IPS-18a (cell line): ENCODE measurements around the gene ZBTB20.

Experiments used
- H3K27ac ChIP-seq: one replicate; pipeline ENCODE4 v1.5.1; 2013; ENCODE audit warnings: low read length
- H3K27me3 ChIP-seq: one replicate; pipeline ENCODE4 v1.6.1; 2013; ENCODE audit warnings: mild to moderate bottlenecking, low read length; ENCODE audit not compliant: control insufficient read depth, insufficient read depth
- H3K36me3 ChIP-seq: one replicate; pipeline ENCODE4 v1.6.1; 2013; ENCODE audit warnings: low read depth, low read length; ENCODE audit not compliant: control insufficient read depth
- H3K4me1 ChIP-seq: one replicate; pipeline ENCODE4 v1.6.1; 2013; ENCODE audit warnings: low read depth, low read length; ENCODE audit not compliant: control insufficient read depth
- H3K4me3 ChIP-seq: one replicate; pipeline ENCODE4 v1.5.1; 2013; ENCODE audit warnings: low read length
- H3K9ac ChIP-seq: one replicate; pipeline ENCODE4 v1.6.1; 2013; ENCODE audit warnings: mild to moderate bottlenecking, low read length, moderate library complexity
- H3K9me3 ChIP-seq: one replicate; pipeline ENCODE4 v1.6.1; 2013; ENCODE audit warnings: low read depth, low read length; ENCODE audit not compliant: control insufficient read depth

ZBTB20 gene

GRCh38 chr3:114762144-114762543 is 384.9 kb downstream of the ZBTB20 start:
- no peaks in the 10 kb centered on the region for H3K27me3 ChIP-seq
- H3K9me3 ChIP-seq: no peaks in the 10 kb centered on the region
- H3K36me3 ChIP-seq: no peaks in the 10 kb centered on the region
- no peak overlapping the region for H3K9ac ChIP-seq
- no peaks in the 10 kb centered on the region for H3K4me1 ChIP-seq
- H3K4me3 ChIP-seq: no peak overlapping the region
- H3K27ac ChIP-seq: no peak overlapping the region

- no peaks in the 10 kb centered on the region for H3K4me1 ChIP-seq
- H3K27ac ChIP-seq: no peak overlapping the region
- no peaks in the 10 kb centered on the region for H3K36me3 ChIP-seq
- no peaks in the 10 kb centered on the region for H3K9me3 ChIP-seq
- H3K4me3 ChIP-seq: no peak overlapping the region
- H3K27me3 ChIP-seq: no peaks in the 10 kb centered on the region
- no peak overlapping the region for H3K9ac ChIP-seq
Observed at GRCh38 chr3:114760679-114761078, 386.4 kb downstream of the ZBTB20 start.

DNA sequence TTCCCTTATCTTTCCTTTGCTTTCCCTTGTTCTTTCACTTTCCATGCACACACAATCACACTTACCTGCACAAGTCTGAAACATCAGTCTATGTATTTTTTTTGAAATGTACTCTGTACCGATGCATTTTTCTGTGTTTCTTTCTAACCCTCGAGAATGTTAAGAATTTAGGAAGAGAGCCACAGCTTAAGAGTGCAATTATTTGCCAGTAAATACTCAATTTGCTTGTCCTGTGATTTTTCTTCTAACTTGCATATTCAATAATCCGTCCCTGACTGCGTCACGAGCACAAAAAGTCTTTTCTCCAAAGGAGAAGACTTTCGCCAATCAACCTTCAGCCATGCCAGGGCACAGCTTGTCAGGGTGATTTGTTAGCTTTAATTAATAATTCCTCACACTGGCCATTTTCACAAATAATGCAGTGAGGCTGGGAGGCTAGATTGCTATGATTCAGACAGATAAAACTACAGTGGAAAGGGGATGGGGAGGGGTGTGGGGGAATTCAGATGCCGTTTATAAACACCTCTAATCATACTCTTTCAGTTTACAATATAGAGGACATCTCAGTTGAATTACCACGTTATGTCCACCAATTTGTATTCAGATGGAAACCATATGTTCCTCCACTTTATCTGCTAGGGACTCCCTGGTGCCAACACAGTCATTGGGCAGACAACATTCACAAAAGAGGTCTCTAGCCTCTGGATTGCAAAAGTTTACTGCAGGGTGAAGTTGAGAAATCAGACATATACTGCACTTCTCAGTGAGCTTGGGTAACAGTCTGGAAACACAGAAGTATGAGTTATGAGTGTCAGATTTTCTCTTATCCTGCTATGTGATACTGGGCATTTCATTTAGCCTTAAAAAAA is 388.0 kb downstream of the ZBTB20 start:
- no peak overlapping the region for H3K9ac ChIP-seq
- H3K27ac ChIP-seq: no peak overlapping the region
- no peaks in the 10 kb centered on the region for H3K9me3 ChIP-seq
- H3K4me1 ChIP-seq: no peaks in the 10 kb centered on the region
- H3K36me3 ChIP-seq: no peaks in the 10 kb centered on the region
- H3K4me3 ChIP-seq: no peak overlapping the region
- H3K27me3 ChIP-seq: no peaks in the 10 kb centered on the region

DNA sequence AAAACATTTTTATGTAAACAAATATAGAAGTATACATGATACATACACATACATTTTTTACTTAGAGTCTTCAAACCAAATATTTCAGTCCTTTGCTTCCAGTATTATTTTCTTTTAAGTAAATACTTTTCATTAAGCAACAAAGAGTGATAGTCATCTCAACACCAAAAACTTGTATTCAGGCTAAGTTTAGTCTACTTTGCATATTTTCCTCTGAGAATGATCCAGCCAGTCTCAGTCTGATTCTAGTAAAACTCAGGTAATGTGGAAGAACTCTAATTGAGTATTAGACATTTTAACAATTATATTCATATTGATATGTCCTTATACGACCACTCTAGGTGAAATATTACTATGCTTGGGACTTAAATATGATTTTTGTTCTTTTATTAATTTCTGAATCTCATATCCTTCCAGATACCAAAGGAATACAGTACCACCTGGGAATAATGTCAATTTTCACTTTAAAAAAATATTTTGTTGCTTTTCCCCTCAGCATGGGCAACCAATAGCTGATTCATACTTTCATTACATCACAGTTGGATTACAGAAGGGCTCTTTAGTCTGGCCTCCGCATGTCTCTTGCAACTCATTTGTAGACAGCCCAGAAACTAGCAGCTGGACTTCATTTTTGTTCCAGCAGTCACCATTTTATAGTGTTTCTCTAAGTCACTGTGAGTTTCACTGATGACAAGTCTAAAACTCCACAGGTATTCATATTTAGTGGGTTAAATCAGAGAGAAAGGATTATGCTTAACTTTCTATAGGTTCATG is 390.4 kb downstream of the ZBTB20 start:
- Histone ChIP-seq H3K27ac (no peak overlapping the region), H3K27me3 (no peaks in the 10 kb centered on the region), H3K4me1 (peaks cover 4% of the 10 kb centered on the region)

DNA sequence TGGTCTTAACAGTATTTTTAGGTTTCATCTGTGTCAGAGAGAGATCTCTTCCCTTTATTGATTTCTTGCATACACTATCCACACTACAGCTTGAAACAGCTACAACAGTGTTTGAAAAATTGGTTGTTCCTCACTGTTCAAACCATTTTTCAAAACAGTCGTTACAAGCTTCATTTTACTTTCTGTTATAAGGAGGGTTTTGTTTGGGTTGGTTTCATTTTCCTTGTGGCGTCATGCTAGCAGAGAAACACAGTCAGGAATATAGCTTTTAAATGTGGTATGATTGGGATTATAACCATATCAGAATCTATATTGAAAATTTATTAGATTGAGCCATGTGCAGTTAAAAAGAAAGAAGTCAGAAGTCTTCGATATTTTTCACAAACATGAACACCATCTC is 400.6 kb downstream of the ZBTB20 start:
- H3K4me3 ChIP-seq: no peak overlapping the region
- H3K9ac ChIP-seq: no peak overlapping the region
- H3K36me3 ChIP-seq: no peaks in the 10 kb centered on the region
- H3K9me3 ChIP-seq: no peaks in the 10 kb centered on the region
- H3K27ac ChIP-seq: no peak overlapping the region
- H3K4me1 ChIP-seq: no peaks in the 10 kb centered on the region
- H3K27me3 ChIP-seq: no peaks in the 10 kb centered on the region

More for the DNA sequence above, 390.4 kb downstream of the ZBTB20 start:
- Histone ChIP-seq H3K4me3 (no peak overlapping the region), H3K36me3 (no peaks in the 10 kb centered on the region), H3K9me3 (no peaks in the 10 kb centered on the region), H3K9ac (no peak overlapping the region)

DNA sequence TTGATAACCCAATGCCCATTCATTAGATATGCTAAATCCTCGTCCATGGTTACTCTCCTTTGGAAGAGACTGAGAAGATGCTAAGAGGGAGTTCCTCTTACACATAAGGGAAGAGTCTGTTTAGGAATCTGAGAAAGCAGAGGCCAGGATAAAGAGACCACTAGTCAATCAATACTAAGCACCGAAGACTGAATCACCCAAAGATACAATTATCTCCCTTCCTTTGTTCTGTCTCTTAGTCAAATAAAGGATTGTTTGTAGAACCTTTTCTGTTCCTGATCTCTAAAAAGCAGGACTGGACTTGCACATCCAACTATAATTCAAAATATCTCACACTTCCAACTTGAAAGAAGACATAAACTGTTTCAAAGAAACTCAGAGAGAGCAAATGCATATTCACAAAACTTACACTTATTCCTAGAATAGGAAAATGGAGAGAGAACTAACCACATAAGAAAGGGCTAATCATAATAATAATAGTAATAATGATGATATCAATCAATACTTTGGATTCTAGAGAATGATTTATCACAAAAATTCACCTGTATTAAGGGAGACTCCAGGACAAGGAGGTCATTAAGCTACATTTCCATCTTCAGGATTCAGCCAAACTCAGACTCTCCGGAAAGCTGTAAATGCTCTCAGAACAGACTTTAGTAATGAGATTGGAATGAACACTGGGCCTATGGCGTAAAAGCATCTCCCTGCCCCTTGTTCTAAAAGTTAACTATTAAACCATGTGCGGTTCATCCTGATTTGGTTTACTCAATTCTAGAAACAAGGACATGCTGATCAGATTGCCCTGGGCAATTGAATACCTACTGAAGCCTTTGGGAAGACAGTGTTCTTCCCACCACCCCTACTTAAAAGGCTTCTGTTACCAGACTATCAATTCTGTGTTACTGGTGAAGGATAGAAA is 401.5 kb downstream of the ZBTB20 start:
- Histone ChIP-seq H3K9ac (no peak overlapping the region), H3K4me3 (no peak overlapping the region), H3K27ac (no peak overlapping the region)

GRCh38 chr3:114743746-114744485 is 403.2 kb downstream of the ZBTB20 start:
- no peak overlapping the region for H3K9ac ChIP-seq

More for the DNA sequence above, 401.5 kb downstream of the ZBTB20 start:
- Histone ChIP-seq H3K27me3 (no peaks in the 10 kb centered on the region), H3K4me1 (no peaks in the 10 kb centered on the region), H3K36me3 (no peaks in the 10 kb centered on the region), H3K9me3 (no peaks in the 10 kb centered on the region)

DNA sequence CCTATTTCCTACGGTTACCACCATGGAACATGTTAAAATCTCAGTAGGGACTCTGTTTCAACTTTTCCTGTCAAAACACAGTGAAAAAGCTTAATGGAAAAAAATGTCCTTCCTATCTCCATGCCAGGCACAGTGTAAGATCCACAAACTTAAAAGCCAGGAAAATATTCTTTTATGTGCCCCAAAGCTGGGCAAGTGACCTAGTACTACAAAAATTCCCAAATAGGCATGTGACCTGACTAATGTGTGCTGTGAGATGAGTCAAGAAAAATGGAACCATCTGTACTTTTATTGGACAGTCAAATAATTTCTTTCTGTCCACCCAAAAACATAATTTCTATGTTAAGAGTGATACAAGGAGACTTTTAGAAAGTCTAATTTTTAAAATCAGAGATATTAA is 406.0 kb downstream of the ZBTB20 start:
- Histone ChIP-seq H3K27ac (no peak overlapping the region), H3K36me3 (no peaks in the 10 kb centered on the region), H3K9ac (no peak overlapping the region), H3K9me3 (no peaks in the 10 kb centered on the region), H3K4me3 (no peak overlapping the region), H3K27me3 (no peaks in the 10 kb centered on the region), H3K4me1 (no peaks in the 10 kb centered on the region)

More at GRCh38 chr3:114743746-114744485, 403.2 kb downstream of the ZBTB20 start:
- Histone ChIP-seq H3K36me3 (no peaks in the 10 kb centered on the region), H3K27me3 (no peaks in the 10 kb centered on the region), H3K4me1 (no peaks in the 10 kb centered on the region), H3K9me3 (no peaks in the 10 kb centered on the region), H3K4me3 (no peak overlapping the region), H3K27ac (no peak overlapping the region)

- H3K4me1 ChIP-seq: no peaks in the 10 kb centered on the region
- H3K27ac ChIP-seq: no peak overlapping the region
- H3K9me3 ChIP-seq: no peaks in the 10 kb centered on the region
- no peaks in the 10 kb centered on the region for H3K36me3 ChIP-seq
- no peak overlapping the region for H3K9ac ChIP-seq
- no peaks in the 10 kb centered on the region for H3K27me3 ChIP-seq
- no peak overlapping the region for H3K4me3 ChIP-seq
Observed at GRCh38 chr3:114739627-114740026, 407.5 kb downstream of the ZBTB20 start.

- Histone ChIP-seq H3K4me1 (no peaks in the 10 kb centered on the region), H3K9me3 (no peaks in the 10 kb centered on the region), H3K36me3 (no peaks in the 10 kb centered on the region), H3K9ac (no peak overlapping the region), H3K27ac (no peak overlapping the region), H3K4me3 (no peak overlapping the region), H3K27me3 (no peaks in the 10 kb centered on the region)
Observed at GRCh38 chr3:114732353-114732752, 414.7 kb downstream of the ZBTB20 start.
